ENCODE measurements around the gene KIF6. TPM values are rescaled to one million over a fixed set of nuclear protein-coding genes. Genes with fewer than 3 reads are reported as not detected.

KIF6 gene
- total RNA-seq, 1 donor from 2014 or later = 1.5 TPM

DNA sequence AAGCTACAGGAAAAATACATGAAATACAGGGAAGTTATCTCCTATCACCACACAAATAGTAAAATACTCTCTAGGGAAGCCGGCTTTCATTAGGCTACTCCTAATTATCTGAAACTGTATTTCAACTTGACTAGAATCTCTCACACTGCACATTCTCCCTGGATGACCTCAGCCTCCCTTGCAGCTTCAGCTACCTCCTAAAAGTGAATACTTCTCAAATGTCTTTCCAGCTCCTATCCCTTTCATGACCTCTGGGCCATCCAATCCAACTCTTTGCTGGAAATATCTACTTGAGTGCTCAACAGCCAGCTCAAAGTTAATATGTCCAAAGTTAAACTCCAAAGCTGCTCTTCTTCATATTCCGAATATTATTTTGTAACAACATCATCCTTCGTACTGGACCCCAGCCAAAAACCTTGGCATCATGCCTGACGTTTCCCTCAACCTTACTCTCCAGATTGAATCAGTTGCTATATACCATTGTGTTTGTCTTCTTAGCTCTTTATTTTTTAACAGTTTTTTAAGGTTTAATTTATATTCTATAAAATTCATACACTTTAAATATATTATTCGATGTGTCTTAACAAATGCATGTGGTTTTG, 29.4 kb upstream of the KIF6 start:
- Mint-ChIP-seq H3K27ac (ENCODE audit: unreplicated experiment) (no peak overlapping the region), H3K4me1 (no peaks in the 10 kb centered on the region), H3K9me3 (no peaks in the 10 kb centered on the region), H3K4me3 (no peak overlapping the region), H3K36me3 (ENCODE audit: low read depth) (no peaks in the 10 kb centered on the region), H3K27me3 (ENCODE audit: low read depth) (no peaks in the 10 kb centered on the region)
- TF ChIP-seq, protein P1, sequence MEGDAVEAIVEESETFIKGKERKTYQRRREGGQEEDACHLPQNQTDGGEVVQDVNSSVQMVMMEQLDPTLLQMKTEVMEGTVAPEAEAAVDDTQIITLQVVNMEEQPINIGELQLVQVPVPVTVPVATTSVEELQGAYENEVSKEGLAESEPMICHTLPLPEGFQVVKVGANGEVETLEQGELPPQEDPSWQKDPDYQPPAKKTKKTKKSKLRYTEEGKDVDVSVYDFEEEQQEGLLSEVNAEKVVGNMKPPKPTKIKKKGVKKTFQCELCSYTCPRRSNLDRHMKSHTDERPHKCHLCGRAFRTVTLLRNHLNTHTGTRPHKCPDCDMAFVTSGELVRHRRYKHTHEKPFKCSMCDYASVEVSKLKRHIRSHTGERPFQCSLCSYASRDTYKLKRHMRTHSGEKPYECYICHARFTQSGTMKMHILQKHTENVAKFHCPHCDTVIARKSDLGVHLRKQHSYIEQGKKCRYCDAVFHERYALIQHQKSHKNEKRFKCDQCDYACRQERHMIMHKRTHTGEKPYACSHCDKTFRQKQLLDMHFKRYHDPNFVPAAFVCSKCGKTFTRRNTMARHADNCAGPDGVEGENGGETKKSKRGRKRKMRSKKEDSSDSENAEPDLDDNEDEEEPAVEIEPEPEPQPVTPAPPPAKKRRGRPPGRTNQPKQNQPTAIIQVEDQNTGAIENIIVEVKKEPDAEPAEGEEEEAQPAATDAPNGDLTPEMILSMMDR (conservative IDR thresholded peaks at IDR 0.05) = no peak
- DNase-seq (ENCODE audit: low read depth, low spot score) = no peak

- H3K36me3 Mint-ChIP-seq (ENCODE audit: low read depth) = no peaks in the 10 kb centered on the region
- H3K27me3 Mint-ChIP-seq (ENCODE audit: low read depth) = no peaks in the 10 kb centered on the region
Observed at GRCh38 chr6:39753725-39754045, 28.5 kb upstream of the KIF6 start.

GRCh38 chr6:39752835-39753724, 27.9 kb upstream of the KIF6 start:
- Mint-ChIP-seq H3K36me3 (ENCODE audit: low read depth) (no peaks in the 10 kb centered on the region), H3K4me3 (no peak overlapping the region), H3K4me1 (no peaks in the 10 kb centered on the region), H3K9me3 (no peaks in the 10 kb centered on the region), H3K27ac (ENCODE audit: unreplicated experiment) (no peak overlapping the region), H3K27me3 (ENCODE audit: low read depth) (no peaks in the 10 kb centered on the region)
- no peak for DNase-seq (ENCODE audit: low read depth, low spot score)
- TF ChIP-seq, protein P1 (conservative IDR thresholded peaks at IDR 0.05) = no peak

More at GRCh38 chr6:39753725-39754045, 28.5 kb upstream of the KIF6 start:
- Mint-ChIP-seq H3K4me1 (no peaks in the 10 kb centered on the region), H3K9me3 (no peaks in the 10 kb centered on the region), H3K4me3 (no peak overlapping the region), H3K27ac (ENCODE audit: unreplicated experiment) (no peak overlapping the region)
- no peak for DNase-seq (ENCODE audit: low read depth, low spot score)
- TF ChIP-seq, protein P1 (conservative IDR thresholded peaks at IDR 0.05) = no peak

GRCh38 chr6:39746795-39747194, 21.6 kb upstream of the KIF6 start:
- no peak overlapping the region for H3K27ac Mint-ChIP-seq (ENCODE audit: unreplicated experiment)

DNA sequence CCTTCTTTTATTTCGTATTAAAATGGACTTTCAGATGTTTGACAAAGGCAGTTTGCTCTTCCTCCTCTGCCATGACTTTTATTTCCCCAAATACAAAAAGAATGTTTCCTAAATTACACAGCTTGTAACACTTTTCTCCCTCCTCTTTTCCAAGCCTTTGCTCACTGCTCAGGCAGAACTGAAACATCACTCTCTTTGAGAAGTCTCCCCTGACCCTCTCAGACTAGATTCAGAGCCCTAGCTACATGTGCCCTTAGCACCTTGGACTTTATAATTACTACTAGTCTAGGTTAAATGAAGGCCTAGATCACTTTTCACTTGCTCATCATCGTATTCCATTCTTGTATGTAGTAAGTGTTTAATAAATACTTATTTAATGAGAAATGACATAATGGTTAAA, 8.5 kb upstream of the KIF6 start:
- peaks cover 3% of the 10 kb centered on the region for H3K36me3 Mint-ChIP-seq (ENCODE audit: low read depth)

More at GRCh38 chr6:39746795-39747194, 21.6 kb upstream of the KIF6 start:
- Mint-ChIP-seq H3K4me3 (no peak overlapping the region), H3K27me3 (ENCODE audit: low read depth) (no peaks in the 10 kb centered on the region), H3K9me3 (no peaks in the 10 kb centered on the region), H3K4me1 (no peaks in the 10 kb centered on the region), H3K36me3 (ENCODE audit: low read depth) (no peaks in the 10 kb centered on the region)
- no peak for DNase-seq (ENCODE audit: low read depth, low spot score)
- TF ChIP-seq, protein P1 (conservative IDR thresholded peaks at IDR 0.05) = no peak

More for the DNA sequence above, 8.5 kb upstream of the KIF6 start:
- H3K4me1 Mint-ChIP-seq = peaks cover 10% of the 10 kb centered on the region
- no peak for DNase-seq (ENCODE audit: low read depth, low spot score)
- H3K4me3 Mint-ChIP-seq = no peak overlapping the region
- H3K27ac Mint-ChIP-seq (ENCODE audit: unreplicated experiment) = no peak overlapping the region
- peaks cover 3% of the 10 kb centered on the region for H3K9me3 Mint-ChIP-seq
- TF ChIP-seq, protein P1 (conservative IDR thresholded peaks at IDR 0.05) = no peak
- no peaks in the 10 kb centered on the region for H3K27me3 Mint-ChIP-seq (ENCODE audit: low read depth)
